B cell (primary cell): ENCODE measurements around the gene COX8C. TPM values are rescaled to one million over a fixed set of nuclear protein-coding genes. Genes with fewer than 3 reads are reported as not detected.

ENCODE experiments used
- ATAC-seq: fragments of 200-7000 bp; cut with Tn5 transposase; one replicate; pipeline ENCODE4 v1.10.0; 2021; ENCODE audit warnings: low read depth, mild to moderate bottlenecking, moderate number of reproducible peaks, moderate library complexity
- CTCF ChIA-PET: fragments of 350-600 bp; sonication (Branson Sonifier 250); formaldehyde crosslinking; loops from one replicate; lab custom pipeline; 2021; ENCODE audit warnings: antibody characterized with exemption, inconsistent platforms; lab: Charles Lee
- POLR2A ChIA-PET: fragments of 350-600 bp; sonication (Branson Sonifier 250); formaldehyde crosslinking; loops from one replicate; lab custom pipeline; 2021; ENCODE audit warnings: antibody characterized with exemption; lab: Charles Lee
- DNase-seq: peaks from one replicate; pipeline ENCODE4 v3.0.0; 2013
- H2AFZ ChIP-seq: 2 replicates; pipeline ENCODE4 v1.6.1; 2012; ENCODE audit warnings: mild to moderate bottlenecking, low read depth, low read length; ENCODE audit not compliant: insufficient read depth, poor library complexity, severe bottlenecking
- H3K27ac ChIP-seq, 2 donors: 1 replicate in 1 of 2; 2 replicates in 1 of 2; pipeline ENCODE4 v1.5.1; 2012 to 2013; ENCODE audit warnings: low read length in 2 of 2, mild to moderate bottlenecking in 2 of 2, moderate library complexity in 1 of 2
- H3K27me3 ChIP-seq, 4 experiments: fragments of 200-600 bp in 1 of 4; sonication (generic) in 1 of 4; replicated peaks in 1 of 4; 1 replicate in 2 of 4; 2 replicates in 2 of 4; pipeline versions ENCODE4 v1.6.1 to v1.7.0; 2013 to 2016; ENCODE audit warnings: low read length in 3 of 4, mild to moderate bottlenecking in 2 of 4, mixed read lengths in 1 of 4, moderate library complexity in 1 of 4; ENCODE audit not compliant: insufficient read depth in 4 of 4, control insufficient read depth in 3 of 4; ENCODE audit errors: control extremely low read depth in 1 of 4
- H3K36me3 ChIP-seq, 2 experiments: replicated peaks in 1 of 2; 1 replicate in 1 of 2; 2 replicates in 1 of 2; pipeline versions ENCODE4 v1.6.1 to v1.7.1; 2013; ENCODE audit warnings: low read length in 1 of 2; ENCODE audit not compliant: insufficient read depth in 2 of 2, control insufficient read depth in 1 of 2; ENCODE audit errors: control extremely low read depth in 1 of 2, extremely low read depth in 1 of 2
- H3K4me1 ChIP-seq, 2 donors: fragments of 200-600 bp in 1 of 2; sonication (generic) in 1 of 2; 1 replicate in 1 of 2; 2 replicates in 1 of 2; pipeline versions ENCODE4 v1.5.1 to v1.6.1; 2013 to 2017; ENCODE audit warnings: low read length in 2 of 2; ENCODE audit not compliant: control insufficient read depth in 2 of 2, insufficient read depth in 2 of 2
- H3K4me2 ChIP-seq: replicated peaks from 2 replicates; pipeline ENCODE3; 2012; ENCODE audit warnings: mild to moderate bottlenecking, low read depth, low read length; ENCODE audit not compliant: poor library complexity, severe bottlenecking
- H3K4me3 ChIP-seq, 5 experiments: fragments of 200-600 bp in 1 of 5; sonication (generic) in 1 of 5; 1 replicate in 3 of 5; 2 replicates in 2 of 5; pipeline versions ENCODE4 v1.5.1 to v1.7.0; 2011 to 2016; ENCODE audit warnings: low read length in 4 of 5, mild to moderate bottlenecking in 4 of 5, low read depth in 2 of 5, control low read depth in 1 of 5, moderate library complexity in 1 of 5; ENCODE audit not compliant: insufficient read depth in 1 of 5; ENCODE audit errors: control extremely low read depth in 1 of 5, extremely low read depth in 1 of 5
- H3K79me2 ChIP-seq: fragments of 200-600 bp; sonication (generic); one replicate; pipeline ENCODE4 v1.6.0; 2016; ENCODE audit warnings: low read length; ENCODE audit not compliant: control insufficient read depth, insufficient read depth
- H3K9ac ChIP-seq: fragments of 200-600 bp; sonication (generic); 2 replicates; pipeline ENCODE4 v1.6.1; 2017; ENCODE audit warnings: mild to moderate bottlenecking, low read length, moderate library complexity
- H3K9me3 ChIP-seq, 3 donors: one replicate each; pipeline versions ENCODE4 v1.6.1 to v1.7.1; 2013; ENCODE audit warnings: low read length in 2 of 3; ENCODE audit not compliant: control insufficient read depth in 2 of 3, insufficient read depth in 1 of 3; ENCODE audit errors: control extremely low read depth in 1 of 3
- H4K20me1 ChIP-seq: 2 replicates; pipeline ENCODE4 v1.6.0; 2012; ENCODE audit warnings: mild to moderate bottlenecking, low read length; ENCODE audit not compliant: insufficient read depth, control insufficient read depth, poor library complexity, severe bottlenecking
- H3K27ac Mint-ChIP-seq: one replicate; pipeline ENCODE4 v1.8.0; 2021; ENCODE audit warnings: mixed read lengths
- H3K27me3 Mint-ChIP-seq: one replicate; pipeline ENCODE4 v1.8.0; 2021; ENCODE audit warnings: mixed read lengths
- H3K4me1 Mint-ChIP-seq: one replicate; pipeline ENCODE4 v1.8.0; 2021; ENCODE audit warnings: mixed read lengths
- H3K4me3 Mint-ChIP-seq: one replicate; pipeline ENCODE4 v1.8.0; 2021; ENCODE audit warnings: mixed read lengths
- H3K9me3 Mint-ChIP-seq: one replicate; pipeline ENCODE4 v1.8.0; 2022; ENCODE audit warnings: mixed read lengths; ENCODE audit not compliant: insufficient read depth
- CTCF ChIP-seq: fragments of 200-600 bp; IDR thresholded peaks from one replicate; pipeline ENCODE4 v1.8.0; 2022; ENCODE audit warnings: antibody characterized with exemption, mild to moderate bottlenecking
- EZH2 ChIP-seq: IDR thresholded peaks from 2 replicates; pipeline ENCODE4 v1.6.1; 2012; ENCODE audit warnings: borderline replicate concordance, low read depth, mild to moderate bottlenecking, moderate library complexity, low read length; ENCODE audit not compliant: insufficient read depth, poor library complexity, severe bottlenecking
- WGBS: methylation state at CpG from one replicate; pipeline ENCODE4 v1.1.5; 2013; ENCODE audit warnings: missing lambda C conversion rate; ENCODE audit not compliant: insufficient coverage; 5-methylcytosine and 5-hydroxymethylcytosine counted together
- intact Hi-C: fragments of 100-400 bp; cut with micrococcal nuclease; formaldehyde crosslinking; loops from one replicate; pipeline ENCODE4 v1.10.0; 2022
- polyA plus RNA-seq: library from polyadenylated mRNA; depleted of rRNA; stranded (reverse); fragments of >200 nt; gene quantifications from 2 replicates; pipeline ENCODE4 v1.2.3, GENCODE V29; 2012
- total RNA-seq, 2 donors: library from RNA; stranded (reverse); fragments of 120-200 nt in 1 of 2; gene quantifications; 1 replicate in 1 of 2; 2 replicates in 1 of 2; pipeline versions ENCODE4 v1.2.3 to v1.2.4, GENCODE V29; 2013 to 2022

COX8C gene
- total and polyA plus RNA-seq, 2 donors (not counting 1 experiment from before 2014, with no cell fraction given) = not detected

GRCh38 chr14:93304771-93305170 is 42.2 kb upstream of the COX8C start:
- DNase-seq (no peak), ATAC-seq (no peak)
- Histone ChIP-seq H2AFZ (no peak overlapping the region), H3K9ac (no peak overlapping the region), H3K27me3 (no peaks in the 10 kb centered on the region), H3K36me3 (peaks cover 0 to 4% of the 10 kb centered on the region in 2 experiments), H3K4me3 (no peak overlapping the region), H3K4me1 (peaks cover 2 to 7% of the 10 kb centered on the region in 2 donors), H3K79me2 (peaks cover 89% of the 10 kb centered on the region), H3K4me2 (no peak overlapping the region), H4K20me1 (peaks cover 64% of the 10 kb centered on the region), H3K9me3 (no peaks in the 10 kb centered on the region), H3K27ac (no peak overlapping the region)
- TF ChIP-seq EZH2 (no peak), CTCF (no peak)
- H3K27me3 Mint-ChIP-seq = no peaks in the 10 kb centered on the region
- ChIA-PET CTCF (no interaction called here), POLR2A (no interaction called here)
- peaks cover 47% of the 10 kb centered on the region for H3K4me1 Mint-ChIP-seq
- WGBS = no CpG with 5 or more reads among the region's 1 CpG
- intact Hi-C loops = no loop called here
- H3K4me3 Mint-ChIP-seq = no peak overlapping the region
- H3K27ac Mint-ChIP-seq = no peak overlapping the region
- H3K9me3 Mint-ChIP-seq = no peaks in the 10 kb centered on the region

DNA sequence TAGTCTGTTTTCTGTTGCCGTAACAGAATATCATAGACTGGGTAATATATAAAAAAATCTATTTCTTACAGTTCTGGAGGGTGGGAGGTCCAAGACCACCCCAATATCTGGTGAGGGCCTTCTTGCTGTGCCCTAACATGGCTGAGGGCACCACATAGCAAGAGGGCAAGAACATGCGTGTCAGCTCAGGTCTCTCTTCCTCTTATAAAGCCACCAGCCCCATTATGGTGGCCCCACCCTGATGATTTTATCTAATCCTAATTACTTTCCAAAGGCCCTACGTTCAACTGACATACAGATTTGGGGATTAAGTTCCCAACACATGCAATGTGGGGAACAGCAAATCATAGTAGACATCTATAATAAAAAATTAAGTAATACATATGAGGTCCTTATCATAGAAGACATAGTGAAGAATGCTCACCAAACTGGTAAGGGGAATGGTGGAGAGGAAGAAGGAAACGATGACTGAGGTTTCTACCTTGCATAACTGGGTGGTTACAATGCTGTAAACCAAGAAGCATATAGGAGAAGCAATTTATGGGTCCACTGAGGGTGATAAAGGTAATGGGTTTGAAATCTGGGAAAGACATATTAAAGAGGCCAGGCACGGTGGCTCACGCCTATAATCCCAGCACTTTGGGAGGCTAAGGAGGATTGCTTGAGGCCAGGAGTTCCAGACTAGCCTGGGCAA is 41.1 kb upstream of the COX8C start:
- POLR2A ChIA-PET = no interaction called here
- Histone ChIP-seq H4K20me1 (peaks cover 69% of the 10 kb centered on the region), H2AFZ (no peak overlapping the region), H3K79me2 (peaks cover 85% of the 10 kb centered on the region), H3K27me3 (no peaks in the 10 kb centered on the region), H3K9me3 (no peaks in the 10 kb centered on the region), H3K4me3 (no peak overlapping the region), H3K4me2 (no peak overlapping the region), H3K36me3 (peaks cover 0 to 4% of the 10 kb centered on the region in 2 experiments), H3K27ac (no peak overlapping the region), H3K4me1 (peaks cover 2 to 7% of the 10 kb centered on the region in 2 donors), H3K9ac (no peak overlapping the region)
- CTCF ChIA-PET = no interaction called here
- ATAC-seq (no peak), DNase-seq (no peak)
- no peak overlapping the region for H3K4me3 Mint-ChIP-seq
- peaks cover 45% of the 10 kb centered on the region for H3K4me1 Mint-ChIP-seq
- no peak overlapping the region for H3K27ac Mint-ChIP-seq
- TF ChIP-seq CTCF = no peak
- intact Hi-C loops = no loop called here
- WGBS = 100% methylated on average over 2 of the region's 6 CpGs
- no peaks in the 10 kb centered on the region for H3K27me3 Mint-ChIP-seq
- no peaks in the 10 kb centered on the region for H3K9me3 Mint-ChIP-seq
